Gastrocnemius medialis (tissue), 4 donors: Measurements from ENCODE around the gene PGAP6. TPM values are rescaled to one million over a fixed set of nuclear protein-coding genes. Genes with fewer than 3 reads are reported as not detected.

Source experiments
- ATAC-seq, 2 donors: fragments of 150-250 bp; one replicate each; pipeline ENCODE4 v1.9.1; 2016
- DNase-seq, 2 donors: peaks; one replicate each; pipeline ENCODE4 v3.0.0-alpha.2; 2019
- H3K27ac ChIP-seq, 4 donors: fragments of 200-600 bp; sonication (generic); 1 replicate in 1 of 4; 2 replicates in 3 of 4; pipeline ENCODE4 v1.5.1; 2016 to 2018; ENCODE audit warnings: mild to moderate bottlenecking in 2 of 4, moderate library complexity in 1 of 4
- H3K27me3 ChIP-seq, 3 donors: fragments of 200-600 bp; sonication (generic) in 2 of 3; 1 replicate in 1 of 3; 2 replicates in 2 of 3; pipeline versions ENCODE4 v1.5.1 to v1.6.0; 2016 to 2019; ENCODE audit warnings: mild to moderate bottlenecking in 1 of 3, moderate library complexity in 1 of 3
- H3K36me3 ChIP-seq, 2 donors: fragments of 200-600 bp; sonication (generic) in 1 of 2; one replicate each; pipeline ENCODE4 v1.5.1; 2017 to 2018
- H3K4me1 ChIP-seq, 2 donors: fragments of 200-600 bp; sonication (generic) in 1 of 2; one replicate each; pipeline ENCODE4 v1.5.1; 2016 to 2017; ENCODE audit warnings: mild to moderate bottlenecking in 2 of 2
- H3K4me3 ChIP-seq, 4 donors: fragments of 200-600 bp; sonication (generic) in 3 of 4; 1 replicate in 1 of 4; 2 replicates in 3 of 4; pipeline ENCODE4 v1.5.1; 2016 to 2019; ENCODE audit warnings: mild to moderate bottlenecking in 2 of 4
- H3K9me3 ChIP-seq, 3 donors: fragments of 200-600 bp; sonication (generic) in 2 of 3; 1 replicate in 1 of 3; 2 replicates in 2 of 3; pipeline ENCODE4 v1.5.1; 2016 to 2019
- POLR2A ChIP-seq, 2 donors: fragments of 450-650 bp; IDR thresholded peaks; one replicate each; pipeline ENCODE4 v1.6.1; 2017; ENCODE audit warnings: antibody characterized with exemption in 2 of 2, mild to moderate bottlenecking in 2 of 2, moderate library complexity in 2 of 2
- in situ Hi-C, 4 donors: fragments of 200-750 bp; cut with MboI; loops; one replicate each; pipeline versions ENCODE4 v1.15.0 to v1.8.0; 2017; ENCODE audit warnings: low sequenced_read_pairs in 4 of 4
- intact Hi-C: fragments of 100-400 bp; cut with DNase I; formaldehyde crosslinking; loops from one replicate; pipeline ENCODE4 v1.15.1; 2023; ENCODE audit warnings: low total_unique reads
- total RNA-seq, 4 donors: library from RNA; depleted of rRNA; stranded (reverse); fragments of >200 nt; gene quantifications; one replicate each; pipeline versions ENCODE4 v1.1.0 to v1.2.3, GENCODE V29; 2016
- TF ChIP-seq, protein P1 (sequence below), 5 experiments: fragments of 450-650 bp in 3 of 5; fragments of 200-600 bp in 2 of 5; sonication (generic) in 2 of 5; IDR thresholded peaks in 4 of 5; conservative IDR thresholded peaks in 1 of 5; 1 replicate in 4 of 5; 2 replicates in 1 of 5; pipeline ENCODE4 v1.5.1; 2016 to 2019; ENCODE audit warnings: antibody characterized with exemption in 5 of 5, mild to moderate bottlenecking in 3 of 5, moderate library complexity in 3 of 5

Gene PGAP6
- total RNA-seq, 4 donors from 2014 or later: 31.5 to 63.3 (median 50.8) TPM

DNA sequence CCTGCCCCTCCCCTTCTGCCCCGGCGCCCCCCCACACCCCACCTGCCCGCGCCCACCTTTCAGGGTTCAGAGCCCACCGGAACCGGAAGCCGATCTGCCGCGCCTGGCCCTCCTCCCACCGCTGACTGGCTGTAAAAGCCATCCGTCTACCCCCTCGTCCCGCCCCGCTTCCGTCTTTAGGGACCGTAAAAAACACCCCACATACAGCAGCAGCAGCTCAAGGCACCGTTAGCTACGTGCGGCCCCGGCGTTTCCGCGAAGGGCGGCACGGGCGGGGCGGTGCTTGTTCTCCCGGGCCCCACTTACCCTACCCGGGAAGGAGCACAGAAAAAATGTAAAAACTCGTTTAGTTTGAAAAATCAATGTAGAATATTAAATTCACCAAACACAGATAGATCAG lies 11.3 kb downstream of the PGAP6 start, which contains the start of gene MRPL28:
TSS of gene MRPL28 (minus strand) at position 96 of the 400 bp plus-strand sequence. CDS start 320 bp downstream, outside the sequence.
- intact Hi-C loops: loop anchor here (1.0 kb wide), 1 partner anchor 18 kb away; the partner anchor contains the start of gene AXIN1
- TF ChIP-seq POLR2A (IDR thresholded peaks at IDR 0.05): peak in 1 of 2 donors; percentile 55
- TF ChIP-seq, protein P1, sequence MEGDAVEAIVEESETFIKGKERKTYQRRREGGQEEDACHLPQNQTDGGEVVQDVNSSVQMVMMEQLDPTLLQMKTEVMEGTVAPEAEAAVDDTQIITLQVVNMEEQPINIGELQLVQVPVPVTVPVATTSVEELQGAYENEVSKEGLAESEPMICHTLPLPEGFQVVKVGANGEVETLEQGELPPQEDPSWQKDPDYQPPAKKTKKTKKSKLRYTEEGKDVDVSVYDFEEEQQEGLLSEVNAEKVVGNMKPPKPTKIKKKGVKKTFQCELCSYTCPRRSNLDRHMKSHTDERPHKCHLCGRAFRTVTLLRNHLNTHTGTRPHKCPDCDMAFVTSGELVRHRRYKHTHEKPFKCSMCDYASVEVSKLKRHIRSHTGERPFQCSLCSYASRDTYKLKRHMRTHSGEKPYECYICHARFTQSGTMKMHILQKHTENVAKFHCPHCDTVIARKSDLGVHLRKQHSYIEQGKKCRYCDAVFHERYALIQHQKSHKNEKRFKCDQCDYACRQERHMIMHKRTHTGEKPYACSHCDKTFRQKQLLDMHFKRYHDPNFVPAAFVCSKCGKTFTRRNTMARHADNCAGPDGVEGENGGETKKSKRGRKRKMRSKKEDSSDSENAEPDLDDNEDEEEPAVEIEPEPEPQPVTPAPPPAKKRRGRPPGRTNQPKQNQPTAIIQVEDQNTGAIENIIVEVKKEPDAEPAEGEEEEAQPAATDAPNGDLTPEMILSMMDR (IDR thresholded peaks at IDR 0.05 in 4 of 5, conservative IDR thresholded peaks at IDR 0.05 in 1 of 5): no peak
- DNase-seq (peak; percentile 92 to 95), ATAC-seq (peak; percentile 99)
- Histone ChIP-seq H3K9me3 (no peaks in the 10 kb centered on the region), H3K27me3 (no peaks in the 10 kb centered on the region), H3K36me3 (peaks cover 0 to 51% of the 10 kb centered on the region in 2 donors), H3K4me1 (peaks cover 12 to 14% of the 10 kb centered on the region in 2 donors), H3K4me3 (peak within 1 kb of the TSS; percentile 38 to 66 (median 59)), H3K27ac (peak within 1 kb of the TSS; percentile 71 to 88 (median 84))
- in situ Hi-C loops: no loop called here

DNA sequence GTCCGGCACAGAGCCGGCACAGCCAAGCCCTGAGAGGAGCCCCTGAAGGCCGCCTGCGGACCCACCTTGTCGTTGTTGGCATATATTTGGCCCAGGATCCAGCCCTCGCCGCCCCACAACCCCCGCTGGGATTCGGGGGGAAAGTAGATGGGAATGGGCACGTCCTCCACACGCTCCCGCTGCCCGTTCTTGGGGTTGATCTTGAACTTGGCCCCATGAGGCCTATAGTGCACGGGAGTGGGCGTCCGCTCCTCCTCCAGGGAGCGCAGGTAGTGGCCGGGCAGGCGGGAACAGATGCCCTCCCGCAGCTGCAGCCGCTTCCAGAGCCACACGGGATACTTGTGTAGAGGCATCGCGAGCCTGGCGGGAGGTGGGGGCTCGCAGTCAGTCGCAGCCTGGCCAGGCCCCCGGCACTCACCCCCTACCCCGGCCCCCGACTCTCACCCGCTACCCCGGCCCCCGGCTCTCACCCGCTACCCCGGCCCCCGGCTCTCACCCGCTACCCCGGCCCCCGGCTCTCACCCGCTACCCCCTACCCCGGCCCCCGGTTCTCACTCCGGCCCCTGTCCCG lies 11.8 kb downstream of the PGAP6 start:
- in situ Hi-C loops: no loop called here
- DNase-seq (no peak), ATAC-seq (peak; percentile 24 to 25)
- no peak for TF ChIP-seq POLR2A (IDR thresholded peaks at IDR 0.05)
- TF ChIP-seq, protein P1 (IDR thresholded peaks at IDR 0.05 in 4 of 5, conservative IDR thresholded peaks at IDR 0.05 in 1 of 5): no peak
- Histone ChIP-seq H3K4me1 (peaks cover 12 to 14% of the 10 kb centered on the region in 2 donors), H3K27ac (peak overlapping the region; percentile 71 to 88 (median 84)), H3K36me3 (peaks cover 0 to 47% of the 10 kb centered on the region in 2 donors), H3K4me3 (peak overlapping the region; percentile 38 to 66 (median 59)), H3K9me3 (no peaks in the 10 kb centered on the region), H3K27me3 (peaks cover 0 to 2% (median under 1%) of the 10 kb centered on the region in 3 donors)
- intact Hi-C loops: loop anchor here (1.0 kb wide), 1 partner anchor 18 kb away; the partner anchor contains the start of gene AXIN1

DNA sequence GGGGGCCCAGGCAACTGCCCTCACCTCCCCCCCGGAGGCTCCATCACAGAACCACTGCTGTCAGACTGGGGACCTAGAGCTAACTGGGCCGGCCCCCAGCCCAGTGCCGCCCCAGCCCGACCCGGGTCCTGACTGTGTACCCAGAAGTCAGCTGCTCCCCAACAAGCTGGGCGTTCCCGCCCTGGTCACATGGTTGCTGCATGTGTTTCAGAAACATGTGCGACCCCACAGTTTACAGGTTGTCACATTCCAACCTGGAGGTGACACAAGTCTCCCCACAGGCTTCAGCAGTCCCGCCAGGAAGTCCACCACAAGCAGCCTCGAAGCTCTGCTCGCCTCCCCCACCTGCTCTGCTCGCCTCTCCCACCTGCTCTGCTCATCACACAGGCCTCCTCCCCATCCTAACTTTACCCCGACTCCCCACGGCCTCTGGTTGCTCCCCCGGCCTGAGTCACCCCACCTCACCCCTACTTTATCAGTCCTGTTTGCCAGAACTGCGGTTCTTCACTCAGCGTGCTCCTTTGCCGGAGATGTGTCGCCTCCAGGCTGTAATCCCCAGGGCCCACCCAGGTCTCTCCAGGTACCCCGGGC lies 12.4 kb downstream of the PGAP6 start:
- in situ Hi-C loops: no loop called here
- no peak for TF ChIP-seq POLR2A (IDR thresholded peaks at IDR 0.05)
- TF ChIP-seq, protein P1 (IDR thresholded peaks at IDR 0.05 in 4 of 5, conservative IDR thresholded peaks at IDR 0.05 in 1 of 5): no peak
- Histone ChIP-seq H3K9me3 (no peaks in the 10 kb centered on the region), H3K27ac (no peak overlapping the region), H3K4me3 (peak overlapping the region; percentile 38 to 66 (median 59)), H3K36me3 (peaks cover 0 to 41% of the 10 kb centered on the region in 2 donors), H3K4me1 (peaks cover 12 to 14% of the 10 kb centered on the region in 2 donors), H3K27me3 (peaks cover 0 to 8% (median 7%) of the 10 kb centered on the region in 3 donors)
- DNase-seq (no peak), ATAC-seq (no peak)
- intact Hi-C loops: no loop called here

DNA sequence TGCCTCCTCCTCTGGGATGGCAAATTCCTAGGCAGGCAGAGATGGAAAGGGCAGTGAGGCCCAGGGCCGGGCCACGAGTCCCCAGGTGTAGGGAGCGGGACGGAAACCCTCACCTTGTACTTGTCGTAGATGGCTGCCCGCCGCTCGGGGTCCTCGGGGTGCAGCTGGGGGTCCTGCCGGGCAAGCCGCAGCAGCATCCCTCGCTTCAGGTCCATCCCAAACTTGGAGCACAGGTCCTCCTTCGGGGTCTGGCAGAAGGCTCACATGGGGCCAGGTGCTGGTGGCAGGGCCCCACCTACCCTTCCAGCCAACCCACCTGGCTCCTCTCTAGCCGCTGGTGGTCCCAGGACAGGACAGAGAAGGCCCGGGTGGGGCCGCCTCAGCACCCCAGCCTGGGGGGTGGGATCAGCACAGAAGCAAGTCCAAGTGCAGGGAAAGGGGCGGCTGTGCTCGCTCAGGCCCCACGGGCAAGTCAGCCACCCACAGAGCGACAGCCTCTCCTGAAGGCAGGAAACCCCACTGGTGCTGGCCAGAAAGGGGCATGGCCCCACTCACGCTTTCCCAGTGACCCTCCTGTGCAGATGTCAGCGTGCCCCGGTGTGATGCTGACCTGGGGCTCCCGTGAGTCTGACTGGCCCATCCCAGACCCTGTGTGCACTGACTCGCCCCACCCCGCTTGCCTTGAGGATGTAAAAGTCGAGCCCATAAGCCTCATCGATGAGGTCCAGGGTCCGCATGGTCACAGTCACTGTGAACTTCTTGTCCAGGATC lies 13.2 kb downstream of the PGAP6 start:
- in situ Hi-C loops (no loop called here), intact Hi-C loops (no loop called here)
- Histone ChIP-seq H3K27ac (no peak overlapping the region), H3K4me1 (peaks cover 12 to 14% of the 10 kb centered on the region in 2 donors), H3K27me3 (peaks cover 0 to 14% (median 7%) of the 10 kb centered on the region in 3 donors), H3K9me3 (no peaks in the 10 kb centered on the region), H3K4me3 (no peak overlapping the region), H3K36me3 (peaks cover 0 to 33% of the 10 kb centered on the region in 2 donors)
- ATAC-seq (no peak), DNase-seq (no peak)
- no peak for TF ChIP-seq POLR2A (IDR thresholded peaks at IDR 0.05)
- TF ChIP-seq, protein P1 (IDR thresholded peaks at IDR 0.05 in 4 of 5, conservative IDR thresholded peaks at IDR 0.05 in 1 of 5): no peak
